OCI-LY1 (cell line): ENCODE results near the gene PTPRT.

Source experiments
- EZH2 ChIP-seq: fragments of 200-600 bp; sonication (generic), shearing (Covaris generic); IDR thresholded peaks from 2 replicates; pipeline ENCODE4 v1.8.0; 2017; ENCODE audit warnings: borderline replicate concordance, mixed run types, mild to moderate bottlenecking, antibody characterized with exemption, low read length, moderate library complexity, mixed read lengths
- TF ChIP-seq, protein P1 (sequence below): fragments of 200-600 bp; sonication (generic), shearing (Covaris generic); IDR thresholded peaks from 2 replicates; pipeline ENCODE4 v1.5.1; 2017; ENCODE audit warnings: mild to moderate bottlenecking, antibody characterized with exemption, low read length, moderate library complexity, mixed read lengths

DNA sequence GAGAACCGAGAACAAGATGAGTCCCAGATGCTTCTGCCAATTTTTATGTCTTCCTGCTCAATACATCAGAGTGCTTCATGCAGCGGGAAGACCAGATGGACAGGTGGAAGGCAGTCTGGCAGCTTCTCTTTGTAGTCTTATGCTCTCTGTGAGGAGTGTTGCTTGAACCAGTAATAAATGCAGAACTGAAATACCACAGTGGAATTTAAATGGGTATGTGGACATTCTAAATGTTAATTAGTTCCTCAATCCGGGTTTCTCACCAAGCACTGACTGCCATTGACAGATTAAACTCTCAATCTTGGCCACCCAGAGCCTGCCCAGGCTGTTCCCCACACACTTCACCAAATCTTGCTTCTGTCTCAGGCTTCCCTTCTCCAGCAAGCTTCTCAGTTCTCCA lies 876.0 kb downstream of the PTPRT start:
- TF ChIP-seq, protein P1, sequence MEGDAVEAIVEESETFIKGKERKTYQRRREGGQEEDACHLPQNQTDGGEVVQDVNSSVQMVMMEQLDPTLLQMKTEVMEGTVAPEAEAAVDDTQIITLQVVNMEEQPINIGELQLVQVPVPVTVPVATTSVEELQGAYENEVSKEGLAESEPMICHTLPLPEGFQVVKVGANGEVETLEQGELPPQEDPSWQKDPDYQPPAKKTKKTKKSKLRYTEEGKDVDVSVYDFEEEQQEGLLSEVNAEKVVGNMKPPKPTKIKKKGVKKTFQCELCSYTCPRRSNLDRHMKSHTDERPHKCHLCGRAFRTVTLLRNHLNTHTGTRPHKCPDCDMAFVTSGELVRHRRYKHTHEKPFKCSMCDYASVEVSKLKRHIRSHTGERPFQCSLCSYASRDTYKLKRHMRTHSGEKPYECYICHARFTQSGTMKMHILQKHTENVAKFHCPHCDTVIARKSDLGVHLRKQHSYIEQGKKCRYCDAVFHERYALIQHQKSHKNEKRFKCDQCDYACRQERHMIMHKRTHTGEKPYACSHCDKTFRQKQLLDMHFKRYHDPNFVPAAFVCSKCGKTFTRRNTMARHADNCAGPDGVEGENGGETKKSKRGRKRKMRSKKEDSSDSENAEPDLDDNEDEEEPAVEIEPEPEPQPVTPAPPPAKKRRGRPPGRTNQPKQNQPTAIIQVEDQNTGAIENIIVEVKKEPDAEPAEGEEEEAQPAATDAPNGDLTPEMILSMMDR: no peak
- no peak for TF ChIP-seq EZH2
